Transverse colon (tissue), 4 donors: ENCODE measurements around the gene PLA2G2E. TPM values are rescaled to one million over a fixed set of nuclear protein-coding genes. Genes with fewer than 3 reads are reported as not detected.

Experiments used
- DNase-seq: peaks from one replicate; pipeline ENCODE4 v3.0.0-alpha.2; 2019
- H3K27ac ChIP-seq, 4 donors: fragments of 200-600 bp; sonication (generic); 2 replicates each; pipeline ENCODE4 v1.5.1; 2016 to 2018; ENCODE audit warnings: inconsistent platforms in 4 of 4
- H3K27me3 ChIP-seq: fragments of 200-600 bp; sonication (generic); 2 replicates; pipeline ENCODE4 v1.5.1; 2017; ENCODE audit warnings: inconsistent platforms
- H3K36me3 ChIP-seq, 4 donors: fragments of 200-600 bp; sonication (generic); 2 replicates each; pipeline ENCODE4 v1.5.1; 2017 to 2019; ENCODE audit warnings: inconsistent platforms in 4 of 4
- H3K4me1 ChIP-seq, 4 donors: fragments of 200-600 bp; sonication (generic); 2 replicates each; pipeline ENCODE4 v1.5.1; 2017 to 2020; ENCODE audit warnings: inconsistent platforms in 4 of 4
- H3K4me3 ChIP-seq, 4 donors: fragments of 200-600 bp; sonication (generic); 1 replicate in 1 of 4; 2 replicates in 3 of 4; pipeline versions ENCODE4 v1.5.1 to v1.6.1; 2017 to 2019; ENCODE audit warnings: inconsistent platforms in 4 of 4
- H3K9me3 ChIP-seq, 2 donors: fragments of 200-600 bp; sonication (generic); 2 replicates each; pipeline ENCODE4 v1.5.1; 2017 to 2019; ENCODE audit warnings: inconsistent platforms in 2 of 2
- CTCF ChIP-seq, 5 experiments: fragments of 200-600 bp in 3 of 5; fragments of 450-650 bp in 2 of 5; sonication (generic) in 3 of 5; IDR thresholded peaks; 1 replicate in 2 of 5; 2 replicates in 3 of 5; pipeline ENCODE4 v1.5.1; 2016 to 2017; ENCODE audit warnings: antibody characterized with exemption in 5 of 5, inconsistent platforms in 3 of 5, mild to moderate bottlenecking in 2 of 5, moderate library complexity in 1 of 5
- EP300 ChIP-seq: sonication (generic); formaldehyde crosslinking; IDR thresholded peaks from one replicate; pipeline ENCODE4 v1.6.1; 2017; ENCODE audit warnings: antibody characterized with exemption, low read depth
- POLR2A ChIP-seq: fragments of 450-650 bp; IDR thresholded peaks from one replicate; pipeline ENCODE4 v1.6.1; 2016; ENCODE audit warnings: antibody characterized with exemption, mild to moderate bottlenecking, moderate library complexity
- POLR2AphosphoS5 ChIP-seq, 3 donors: sonication (generic); formaldehyde crosslinking; IDR thresholded peaks; one replicate each; pipeline ENCODE4 v1.6.1; 2016; ENCODE audit warnings: antibody characterized with exemption in 3 of 3
- WGBS, 2 donors: methylation state at CpG; one replicate each; pipeline ENCODE4 v1.1.5; 2018; ENCODE audit warnings: low coverage in 1 of 2; 5-methylcytosine and 5-hydroxymethylcytosine counted together
- in situ Hi-C, 4 donors: fragments of 200-750 bp; cut with MboI; loops; one replicate each; pipeline versions ENCODE4 v1.15.0 to v1.15.1; 2017; ENCODE audit warnings: low sequenced_read_pairs in 3 of 4, low pct_ligation_motif_present in 1 of 4, low pct_unique_long_range_greater_than_20kb in 1 of 4
- intact Hi-C: fragments of 100-400 bp; cut with DNase I; formaldehyde crosslinking; loops from one replicate; pipeline ENCODE4 v1.15.1; 2023; ENCODE audit warnings: low total_unique reads
- total RNA-seq, 4 donors: library from RNA; depleted of rRNA; stranded (reverse); fragments of >200 nt; gene quantifications; one replicate each; pipeline ENCODE4 v1.1.0, GENCODE V29; 2016

The PLA2G2E gene
- total RNA-seq, 4 donors from 2014 or later = not detected

GRCh38 chr1:19954059-19954458 is 30.6 kb upstream of the PLA2G2E start:
- intact Hi-C loops (no loop called here), in situ Hi-C loops (no loop called here)
- WGBS, 2 donors = 75 to 86% methylated on average over 2 of the region's 2 CpGs

GRCh38 chr1:19949016-19949415 is 25.6 kb upstream of the PLA2G2E start:
- no peak for DNase-seq
- 43% methylated on average over 2 of the region's 2 CpGs; no CpG with 5 or more reads in 1 of the 2 donors for WGBS, 2 donors
- Histone ChIP-seq H3K4me1 (no peaks in the 10 kb centered on the region), H3K9me3 (no peaks in the 10 kb centered on the region), H3K4me3 (no peak overlapping the region), H3K36me3 (no peaks in the 10 kb centered on the region), H3K27ac (no peak overlapping the region), H3K27me3 (peaks cover 4% of the 10 kb centered on the region)
- intact Hi-C loops (no loop called here), in situ Hi-C loops (no loop called here)
- no peak for TF ChIP-seq EP300

More at GRCh38 chr1:19954059-19954458, 30.6 kb upstream of the PLA2G2E start:
- no peaks in the 10 kb centered on the region for H3K36me3 ChIP-seq
- H3K4me3 ChIP-seq = no peak overlapping the region
- no peak overlapping the region for H3K27ac ChIP-seq
- no peaks in the 10 kb centered on the region for H3K4me1 ChIP-seq
- no peaks in the 10 kb centered on the region for H3K27me3 ChIP-seq
- no peak for DNase-seq
- no peak for TF ChIP-seq EP300
- no peak for TF ChIP-seq POLR2A
- no peak for TF ChIP-seq POLR2AphosphoS5 (IDR thresholded peaks at IDR 0.05)
- TF ChIP-seq CTCF (IDR thresholded peaks at IDR 0.05) = no peak
- no peaks in the 10 kb centered on the region for H3K9me3 ChIP-seq

- H3K4me1 ChIP-seq = no peaks in the 10 kb centered on the region
- H3K9me3 ChIP-seq = no peaks in the 10 kb centered on the region
- no peaks in the 10 kb centered on the region for H3K36me3 ChIP-seq
- in situ Hi-C loops (no loop called here), intact Hi-C loops (no loop called here)
- H3K27ac ChIP-seq = no peak overlapping the region
- 76 to 78% methylated on average over 3 of the region's 3 CpGs for WGBS, 2 donors
- no peak overlapping the region for H3K4me3 ChIP-seq
- TF ChIP-seq EP300 (no peak), POLR2AphosphoS5 (IDR thresholded peaks at IDR 0.05) (no peak), POLR2A (no peak)
- peaks cover 4% of the 10 kb centered on the region for H3K27me3 ChIP-seq
- DNase-seq = no peak
These were observed 23.6 kb upstream of the PLA2G2E start for GRCh38 chr1:19946971-19947370.

- Histone ChIP-seq H3K36me3 (no peaks in the 10 kb centered on the region), H3K4me3 (no peak overlapping the region), H3K27me3 (peaks cover 4% of the 10 kb centered on the region), H3K4me1 (no peaks in the 10 kb centered on the region), H3K9me3 (no peaks in the 10 kb centered on the region), H3K27ac (no peak overlapping the region)
- WGBS, 2 donors = 58% methylated on average over 6 of the region's 6 CpGs
- TF ChIP-seq EP300 (no peak), POLR2A (no peak), CTCF (IDR thresholded peaks at IDR 0.05) (no peak), POLR2AphosphoS5 (IDR thresholded peaks at IDR 0.05) (no peak)
- no peak for DNase-seq
- in situ Hi-C loops = no loop called here
- intact Hi-C loops = no loop called here
These were observed 22.9 kb upstream of the PLA2G2E start for GRCh38 chr1:19946331-19946751.

GRCh38 chr1:19945914-19946313 is 22.5 kb upstream of the PLA2G2E start:
- H3K4me3 ChIP-seq = no peak overlapping the region
- WGBS, 2 donors = 16 to 26% methylated on average over 2 of the region's 2 CpGs
- in situ Hi-C loops (no loop called here), intact Hi-C loops (no loop called here)
- H3K27ac ChIP-seq = no peak overlapping the region
- H3K4me1 ChIP-seq = no peaks in the 10 kb centered on the region
- TF ChIP-seq EP300 (no peak), POLR2A (no peak), CTCF (IDR thresholded peaks at IDR 0.05) (no peak), POLR2AphosphoS5 (IDR thresholded peaks at IDR 0.05) (no peak)
- H3K36me3 ChIP-seq = no peaks in the 10 kb centered on the region
- DNase-seq = no peak
- no peaks in the 10 kb centered on the region for H3K9me3 ChIP-seq
- H3K27me3 ChIP-seq = peaks cover 4% of the 10 kb centered on the region
